DMS 273 (cell line): Measurements from ENCODE around the gene RNF151.
"Not testable (repeated sequence)": the region's sequence is repeated elsewhere in the genome, so short reads cannot be mapped to it uniquely, and the experiment has no call there.

ENCODE experiments used
- DNase-seq: peaks from one replicate; lab custom pipeline; 2025; ENCODE audit not compliant: unreplicated experiment; lab: John Stamatoyannopoulos, UW

The RNF151 gene, protein sequence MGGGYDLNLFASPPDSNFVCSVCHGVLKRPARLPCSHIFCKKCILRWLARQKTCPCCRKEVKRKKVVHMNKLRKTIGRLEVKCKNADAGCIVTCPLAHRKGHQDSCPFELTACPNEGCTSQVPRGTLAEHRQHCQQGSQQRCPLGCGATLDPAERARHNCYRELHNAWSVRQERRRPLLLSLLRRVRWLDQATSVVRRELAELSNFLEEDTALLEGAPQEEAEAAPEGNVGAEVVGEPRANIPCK

DNA sequence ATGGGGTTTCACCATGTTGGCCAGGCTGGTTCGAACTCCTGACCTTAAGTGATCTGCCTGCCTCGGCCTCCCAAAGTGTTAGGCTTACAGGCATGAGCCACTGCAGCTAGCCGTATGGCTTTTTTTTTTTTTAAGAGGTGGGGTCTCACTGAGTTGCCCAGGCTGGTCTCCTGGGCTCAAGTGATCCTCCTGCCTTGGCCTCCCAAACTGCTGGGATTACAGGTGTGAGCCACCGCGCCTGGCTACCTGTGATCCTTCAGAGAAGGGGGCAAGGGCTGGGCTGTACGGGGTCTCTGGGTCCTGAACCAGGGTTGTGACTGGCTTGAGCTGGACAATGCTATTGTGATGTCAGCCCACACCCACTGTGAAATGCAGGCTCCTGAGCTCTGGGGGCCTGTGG, at the start of gene RNF151:
TSS of gene RNF151 (plus strand) at position 397 of the 400 bp plus-strand sequence. CDS start 26 bp downstream, outside the sequence.
- no peak for DNase-seq

DNA sequence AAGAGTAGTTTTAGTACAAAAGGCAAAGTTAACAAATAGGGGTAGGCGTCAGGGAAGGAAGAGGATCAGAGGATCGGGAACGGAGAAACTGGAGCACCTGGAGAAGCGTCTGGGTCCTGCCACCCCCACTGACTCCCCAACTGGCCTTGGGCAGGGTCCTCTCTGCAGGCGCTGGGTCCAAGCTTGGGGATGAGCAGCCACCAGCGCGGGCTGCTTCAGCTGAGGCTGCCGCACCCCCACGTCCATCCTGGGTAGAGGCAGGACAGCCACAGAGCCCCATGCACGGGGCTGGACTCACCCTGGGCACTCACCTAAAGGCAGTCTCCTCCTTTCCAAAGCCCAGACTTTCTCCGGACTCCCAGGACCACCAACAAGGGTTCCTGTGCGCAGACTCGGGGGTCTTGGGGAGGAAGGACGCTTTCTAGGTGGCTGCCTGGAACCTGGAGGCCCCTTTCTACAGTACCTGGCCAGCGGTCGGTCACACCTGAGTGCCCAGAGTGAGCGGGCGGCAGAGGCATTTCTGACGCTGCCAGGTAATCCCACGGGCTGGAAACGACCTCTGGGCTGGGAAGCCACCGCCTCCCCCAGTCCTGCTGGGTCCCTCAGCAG, 49.5 kb upstream of the RNF151 start:
- DNase-seq, result no peak

DNA sequence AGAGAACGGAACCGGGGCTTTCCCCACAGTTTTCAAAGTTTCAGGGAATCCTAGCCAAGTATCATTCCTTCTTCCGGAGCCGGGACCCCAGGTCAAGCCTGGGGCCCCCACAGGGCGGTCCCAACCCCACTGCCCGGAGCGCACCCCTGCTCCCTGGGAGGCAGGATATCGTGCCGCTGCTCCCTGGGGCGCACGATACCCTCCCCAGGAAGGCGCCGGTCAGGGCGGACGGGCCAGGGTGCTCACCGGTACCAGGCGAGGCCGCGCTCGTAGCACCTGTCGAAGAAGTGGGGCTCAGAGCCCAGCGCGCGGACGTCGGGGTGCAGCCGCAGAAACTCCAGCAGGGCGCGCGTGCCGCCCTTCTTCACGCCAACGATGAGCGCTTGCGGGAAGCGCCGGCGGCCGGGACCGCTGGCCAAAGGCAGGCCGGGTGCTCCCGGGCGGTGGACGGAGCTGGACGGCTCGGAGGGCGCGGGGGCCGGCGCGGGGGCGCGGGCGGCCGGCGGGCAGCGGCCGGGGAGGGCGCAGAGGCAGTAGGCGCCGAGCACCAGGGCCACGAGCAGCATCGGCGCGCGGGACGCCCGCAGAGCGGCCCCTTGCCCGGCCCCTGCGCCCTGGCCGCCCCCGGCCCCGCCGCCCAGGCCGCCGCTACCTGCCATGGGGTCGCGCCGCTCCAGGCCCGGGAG, 48.8 kb upstream of the RNF151 start:
- DNase-seq, result no peak

DNA sequence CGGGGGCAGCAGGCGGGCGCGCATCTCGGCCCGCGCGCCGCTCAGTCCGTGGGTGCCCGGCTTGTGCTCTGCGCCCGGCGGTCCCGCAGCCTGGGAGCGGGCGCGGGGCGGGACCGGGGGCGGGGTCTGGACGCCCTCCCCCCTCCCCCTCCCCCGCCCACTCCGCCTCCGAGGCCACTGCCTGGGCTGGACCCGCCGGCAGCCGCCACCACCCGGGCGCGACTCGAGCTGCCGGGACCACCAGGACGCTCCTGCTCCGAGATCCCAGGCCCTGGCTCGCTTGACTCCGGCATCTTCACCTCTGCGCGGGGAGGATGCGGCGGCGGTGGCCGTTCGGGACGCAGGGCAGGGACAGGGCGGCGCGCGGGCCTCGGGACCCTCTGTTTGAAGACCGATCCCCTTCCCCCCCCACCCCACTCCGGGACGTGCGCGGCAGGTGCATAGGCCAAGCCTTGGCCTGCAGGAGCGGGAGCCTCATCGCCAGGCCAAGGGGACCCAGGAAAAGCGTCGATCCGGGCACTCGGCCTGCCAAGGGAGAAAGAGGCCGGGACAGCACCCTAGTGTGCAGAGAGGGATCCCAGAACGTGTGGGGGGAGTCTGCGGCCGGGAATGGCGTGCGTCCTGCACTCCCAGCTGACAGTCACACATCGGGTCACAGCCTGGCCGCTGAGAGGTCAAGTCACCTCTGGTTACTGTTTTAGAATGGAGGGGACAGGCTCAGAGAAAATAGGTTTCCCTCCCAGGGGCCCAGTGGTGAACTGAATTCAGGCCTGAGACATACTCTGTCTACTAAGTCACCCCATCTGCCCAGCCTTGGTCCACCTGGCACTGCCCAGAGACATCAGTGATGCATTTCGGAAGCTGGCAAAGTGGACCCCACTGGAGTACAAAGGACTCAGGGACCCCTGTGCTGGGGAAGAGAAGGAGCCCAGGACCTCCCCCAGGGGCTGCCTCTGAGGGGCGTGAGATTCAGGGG, 48.0 kb upstream of the RNF151 start, which contains the start of gene HS3ST6:
TSS of gene HS3ST6 (minus strand) at position 65 of the 976 bp plus-strand sequence. CDS start 92 bp downstream, outside the sequence.
- DNase-seq, result no peak

DNA sequence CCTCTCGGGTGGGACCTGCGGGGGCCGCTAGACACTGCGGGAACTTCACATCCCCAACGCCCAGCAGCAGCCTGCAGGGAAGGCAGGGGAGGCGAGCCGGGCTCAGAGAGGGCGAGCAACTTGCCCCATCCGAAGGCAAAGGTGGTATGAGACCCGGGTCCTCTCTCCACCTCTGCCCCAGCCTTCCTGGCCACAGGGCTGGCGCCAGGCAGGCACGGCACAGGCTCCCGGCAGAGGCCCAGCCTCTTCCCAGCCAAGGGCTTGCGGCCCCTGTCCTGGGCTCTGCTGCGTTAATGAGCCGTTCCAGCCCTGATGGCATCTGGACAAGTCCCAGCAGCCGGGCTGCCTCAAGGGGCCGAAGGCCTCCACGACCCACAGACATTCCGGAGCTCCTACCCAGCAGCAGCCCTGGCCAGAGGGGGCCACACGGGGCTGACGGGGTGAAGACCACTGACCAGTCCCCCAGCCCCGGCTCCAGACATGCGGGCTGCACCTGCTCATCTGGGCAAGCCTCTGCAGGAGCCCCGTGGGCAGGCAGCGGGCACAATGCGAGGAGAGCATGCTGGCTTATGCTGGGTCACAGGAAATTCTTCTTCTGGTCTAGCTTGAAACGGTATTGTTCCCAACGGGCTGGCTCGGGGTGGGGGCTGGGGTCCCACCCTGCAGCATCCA, 47.2 kb upstream of the RNF151 start:
- peak; percentile 67 for DNase-seq

DNA sequence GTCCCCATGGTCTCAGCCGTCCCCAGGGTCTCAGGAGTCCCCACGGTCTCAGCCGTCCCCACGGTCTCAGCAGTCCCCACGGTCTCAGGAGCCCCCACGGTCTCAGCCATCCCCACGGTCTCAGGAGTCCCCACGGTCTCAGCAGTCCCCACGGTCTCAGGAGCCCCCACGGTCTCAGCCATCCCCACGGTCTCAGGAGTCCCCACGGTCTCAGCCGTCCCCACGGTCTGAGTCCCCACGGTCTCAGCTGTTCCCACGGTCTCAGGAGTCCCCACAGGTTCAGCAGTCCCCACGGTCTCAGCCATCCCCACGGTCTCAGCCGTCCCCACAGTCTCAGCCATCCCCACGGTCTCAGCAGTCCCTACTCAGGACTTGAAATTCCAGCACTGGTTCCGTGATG, 46.5 kb upstream of the RNF151 start:
- not testable (repeated sequence) for DNase-seq

DNA sequence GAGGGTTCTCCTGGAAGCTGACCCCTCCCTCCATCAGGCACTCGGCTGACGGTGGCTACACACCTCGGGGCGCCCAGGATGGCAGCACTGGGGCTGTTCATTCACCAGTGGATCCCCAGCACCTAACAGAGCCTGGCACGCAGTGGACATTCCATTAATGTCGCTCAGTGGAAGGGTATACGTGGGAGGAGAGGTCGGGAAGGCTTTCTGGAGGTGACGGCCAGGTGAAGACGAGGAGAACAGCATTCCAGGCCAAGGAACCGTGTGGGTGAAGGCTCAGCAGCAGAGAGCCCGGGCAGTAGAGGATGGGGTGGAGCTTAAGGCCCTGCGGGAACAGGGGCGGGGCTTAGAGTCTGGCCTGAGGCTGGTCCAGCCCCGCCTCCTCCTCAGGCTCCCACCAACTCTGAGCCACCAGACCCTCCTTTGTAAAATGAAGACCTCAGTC, 45.9 kb upstream of the RNF151 start:
- peak; percentile 71 for DNase-seq

DNA sequence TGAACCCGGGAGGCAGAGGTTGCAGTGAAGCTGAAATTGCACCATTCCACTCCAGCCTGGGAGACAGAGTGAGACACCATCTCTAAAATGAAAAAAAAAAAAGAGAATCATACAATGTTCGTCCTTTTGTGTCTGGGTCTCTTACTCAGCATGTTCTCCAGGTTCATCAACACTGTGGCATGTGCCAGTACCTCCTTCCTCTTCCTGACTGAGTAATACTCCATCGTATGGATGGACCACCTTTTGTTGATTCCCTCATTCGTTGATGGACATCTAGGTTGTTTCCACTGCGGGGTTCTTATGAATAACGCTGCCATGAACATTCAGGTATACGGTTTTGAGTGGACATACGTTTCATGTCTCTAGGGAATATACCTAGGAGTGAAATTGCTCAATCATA, 44.3 kb upstream of the RNF151 start:
- no peak for DNase-seq

DNA sequence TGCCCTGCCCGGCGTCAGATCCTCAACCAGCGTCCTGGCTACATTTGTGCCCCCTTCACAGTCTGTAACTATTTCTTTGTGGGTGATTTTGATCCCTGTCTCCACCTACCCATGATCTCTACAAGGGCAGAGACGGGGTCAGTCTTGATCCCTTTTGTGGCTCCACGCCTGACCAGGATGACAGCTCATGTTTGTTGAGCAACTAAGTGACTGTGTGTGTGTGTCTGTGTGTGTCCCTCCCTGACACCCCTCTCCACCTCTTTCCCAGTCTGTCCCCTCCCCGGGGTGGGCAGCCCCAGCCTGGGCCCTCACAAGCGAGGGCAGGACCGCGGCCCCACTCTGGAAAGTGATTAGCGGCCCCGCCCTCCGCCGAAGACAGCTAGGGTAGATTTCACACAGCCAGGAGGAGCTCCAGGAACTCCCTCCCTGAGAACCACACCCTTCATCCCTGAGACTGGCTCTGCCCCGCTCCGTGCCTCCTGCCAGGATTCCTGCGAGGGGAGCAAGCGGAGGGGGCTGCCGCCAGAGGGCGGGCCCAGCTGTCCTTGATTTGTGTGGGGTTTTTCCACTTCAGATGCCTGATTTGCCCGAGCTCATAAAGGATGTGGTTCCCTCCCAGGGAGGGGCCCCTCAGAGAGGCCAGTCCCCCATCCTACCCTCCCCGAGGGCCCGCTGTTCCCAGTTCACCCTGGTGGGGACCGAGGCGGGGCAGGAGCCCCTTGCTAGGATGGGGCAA, 43.2 kb upstream of the RNF151 start:
- DNase-seq, result peak; percentile 92

DNA sequence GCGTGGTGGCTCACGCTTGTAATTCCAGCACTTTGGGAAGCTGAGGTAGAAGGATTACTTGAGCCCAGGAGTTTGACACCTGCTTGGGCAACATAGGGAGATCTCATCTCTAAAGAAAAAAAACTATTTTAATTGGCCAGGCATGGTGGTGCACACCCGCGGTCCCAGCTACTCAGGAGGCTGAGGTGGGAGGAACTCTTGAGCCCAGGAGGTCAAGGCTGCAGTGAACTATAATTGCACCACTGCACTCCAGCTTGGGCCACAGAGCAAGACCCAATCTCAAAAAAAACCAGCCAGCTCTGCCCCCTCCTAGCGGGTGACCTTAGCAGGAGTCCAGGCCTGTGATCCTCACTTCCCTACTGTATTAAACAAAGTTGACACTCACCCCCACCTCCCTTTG, 42.6 kb upstream of the RNF151 start:
- no peak for DNase-seq

DNA sequence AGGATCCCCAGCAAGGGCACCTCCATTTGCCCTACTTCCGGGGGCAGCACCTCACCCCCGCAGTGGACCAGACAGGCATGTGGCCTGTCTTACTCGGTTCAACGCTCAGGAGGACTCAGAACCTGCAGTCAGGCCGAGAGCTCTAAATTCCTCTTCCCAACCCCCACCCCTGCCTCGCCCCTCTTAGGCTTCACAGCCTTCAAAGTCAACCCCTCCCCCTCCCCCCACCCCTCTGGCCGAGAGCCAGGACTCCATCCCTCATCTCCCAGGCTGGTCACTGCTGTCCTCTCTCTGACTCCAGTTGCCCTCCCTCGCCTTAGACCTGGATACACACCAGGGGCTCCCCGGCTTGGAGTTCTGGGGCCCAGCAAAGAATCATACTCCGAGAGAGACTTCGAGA, 40.4 kb upstream of the RNF151 start:
- DNase-seq, result no peak

DNA sequence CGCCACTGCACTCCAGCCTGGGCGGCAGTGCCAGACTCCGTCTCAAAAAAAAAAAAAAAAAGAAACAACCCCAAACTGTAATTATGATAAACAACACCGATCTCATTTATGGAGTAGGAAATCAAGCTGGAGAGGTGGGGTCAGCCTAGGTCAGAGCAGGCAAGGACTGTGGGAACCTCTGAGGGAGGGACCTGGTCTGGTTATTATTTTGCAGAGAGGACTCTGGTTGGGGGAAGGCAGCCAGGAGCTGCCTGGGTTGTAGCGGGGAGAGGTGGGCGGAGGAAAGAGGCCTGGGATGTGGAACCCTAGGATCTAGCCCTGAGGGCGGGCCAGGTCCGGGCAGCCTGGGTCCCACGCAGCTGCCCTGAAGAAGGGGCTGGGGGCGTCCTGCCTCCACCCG, 37.6 kb upstream of the RNF151 start:
- DNase-seq, result peak; percentile 56

DNA sequence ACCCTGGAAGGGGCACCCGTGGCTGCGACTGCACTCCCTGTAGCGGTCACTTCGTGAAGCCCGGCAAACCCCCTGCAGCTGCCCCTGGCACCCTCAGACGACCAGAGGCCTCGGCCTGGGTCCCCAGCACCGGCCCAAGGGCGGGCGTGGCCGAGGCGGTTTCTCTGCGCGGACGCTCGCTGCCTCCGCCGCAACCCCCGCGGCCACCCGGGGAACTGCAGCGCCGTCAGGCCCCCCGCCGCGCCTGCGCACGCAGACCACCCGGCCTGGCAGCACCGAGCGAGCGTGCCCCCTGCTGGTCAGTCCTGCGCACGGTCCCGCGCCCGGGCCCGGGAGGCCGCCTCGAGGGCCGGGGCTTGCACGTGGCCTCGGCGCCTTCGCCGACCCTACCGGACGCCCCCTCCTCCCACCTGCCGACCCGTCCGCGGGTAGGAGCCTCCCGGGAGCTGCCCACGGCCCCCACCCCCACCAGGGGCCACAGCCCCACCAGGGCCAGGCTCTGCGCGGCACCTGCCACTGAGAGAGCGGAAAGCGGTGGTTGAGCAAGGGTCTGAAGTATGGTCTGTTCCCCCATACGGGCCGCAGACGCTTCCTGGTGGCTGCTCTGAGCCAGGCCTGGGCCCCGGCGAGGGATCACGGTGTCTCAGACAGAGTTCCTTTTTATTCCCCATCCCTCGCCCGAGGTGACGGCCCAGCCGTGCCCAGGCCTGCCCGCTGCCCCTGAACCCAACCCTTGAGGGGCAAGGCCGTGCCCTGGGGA, 36.9 kb upstream of the RNF151 start:
- peak; percentile 95 for DNase-seq

DNA sequence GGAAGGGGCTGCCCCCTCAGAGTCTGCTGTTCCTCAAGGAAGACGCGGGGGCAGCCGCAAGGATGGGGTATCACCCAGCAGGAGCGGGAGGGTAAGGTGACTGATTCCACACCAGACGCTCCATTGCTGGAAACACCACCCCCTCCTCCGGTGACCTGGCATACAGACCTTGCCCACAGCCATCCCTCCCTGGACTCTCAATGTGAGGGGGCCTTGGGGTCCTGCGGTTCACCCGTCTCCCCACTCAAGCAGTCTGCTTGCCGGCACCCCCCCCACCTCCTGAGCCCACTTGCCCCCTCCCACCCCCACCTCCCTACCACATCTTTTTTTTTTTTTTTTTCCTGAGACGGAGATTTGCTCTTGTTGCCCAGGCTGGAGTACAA, 36.3 kb upstream of the RNF151 start:
- no peak for DNase-seq

DNA sequence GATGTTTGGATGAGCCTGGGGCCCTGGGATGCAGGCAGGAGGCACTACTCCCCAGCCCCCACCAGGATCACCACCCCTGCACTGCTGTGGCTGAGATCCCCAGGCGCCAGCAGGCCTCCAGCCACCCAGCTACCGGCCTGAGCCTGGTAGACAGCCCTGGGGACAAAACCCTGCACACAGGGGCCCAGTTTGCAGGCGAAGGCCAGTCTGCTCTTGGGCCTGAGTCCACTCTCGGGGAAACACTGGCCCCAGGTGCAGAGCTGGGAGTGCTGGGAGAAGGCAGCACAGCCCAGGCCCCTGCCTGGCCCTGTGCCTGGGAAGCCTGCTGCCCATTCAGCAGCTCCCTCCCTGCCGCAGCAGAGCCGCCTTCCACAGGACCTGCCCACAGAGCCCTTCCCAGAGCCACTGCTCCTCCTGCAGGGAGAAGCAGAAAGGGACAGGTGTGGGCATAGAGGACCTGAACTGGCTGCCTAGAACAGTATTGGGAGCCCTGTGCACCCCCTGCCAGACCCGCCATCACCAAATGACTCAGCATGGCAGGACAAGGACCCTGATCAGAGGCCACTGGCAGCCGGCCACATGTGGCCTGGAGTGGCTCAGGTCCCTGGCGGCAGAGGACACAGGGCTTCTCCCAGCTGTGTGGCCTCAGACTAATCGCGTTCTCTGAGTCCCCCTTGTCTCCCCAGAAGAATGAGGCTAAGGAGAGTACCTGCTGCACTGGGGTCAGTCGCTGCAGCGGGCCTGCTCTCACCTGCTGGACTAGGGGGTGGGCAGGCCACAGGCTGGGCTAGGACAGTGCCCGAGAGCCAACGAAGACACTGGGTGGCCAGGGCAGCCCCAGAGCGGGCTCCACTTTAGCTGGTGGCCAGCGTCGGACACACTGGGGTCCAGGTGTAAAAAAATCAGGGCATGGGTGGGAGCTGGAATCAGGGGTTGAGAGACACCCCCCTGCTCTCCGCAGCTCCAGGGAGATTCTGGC, 34.3 kb upstream of the RNF151 start:
- DNase-seq, result peak; percentile 80

DNA sequence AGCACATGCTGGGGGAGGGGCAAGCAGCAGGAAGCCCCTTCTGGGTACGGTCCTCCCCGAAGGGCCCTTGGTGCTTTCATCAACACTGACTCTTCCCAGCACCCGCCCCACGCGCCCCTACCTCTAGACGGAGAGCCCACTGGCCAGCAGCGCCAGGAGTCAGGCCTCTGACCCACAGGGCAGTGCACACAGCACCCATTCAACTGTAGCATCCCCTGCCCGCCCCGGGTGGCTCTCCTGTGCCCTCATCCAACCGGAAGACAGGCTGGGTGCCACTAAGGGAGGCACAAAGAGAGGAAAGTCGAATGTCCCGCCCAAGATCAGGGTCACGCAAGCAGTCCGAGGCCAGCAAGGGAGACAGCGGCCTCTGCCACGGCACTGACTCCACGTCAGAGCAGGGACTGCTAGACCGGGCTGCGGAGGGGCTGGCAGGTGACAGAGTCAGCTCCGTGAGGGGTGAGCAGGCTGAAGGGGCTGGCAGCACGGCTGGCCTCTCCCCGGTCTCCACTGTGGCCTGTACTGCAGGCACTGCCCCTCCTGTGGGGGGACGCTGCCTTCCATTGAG, 33.5 kb upstream of the RNF151 start:
- DNase-seq, result no peak

DNA sequence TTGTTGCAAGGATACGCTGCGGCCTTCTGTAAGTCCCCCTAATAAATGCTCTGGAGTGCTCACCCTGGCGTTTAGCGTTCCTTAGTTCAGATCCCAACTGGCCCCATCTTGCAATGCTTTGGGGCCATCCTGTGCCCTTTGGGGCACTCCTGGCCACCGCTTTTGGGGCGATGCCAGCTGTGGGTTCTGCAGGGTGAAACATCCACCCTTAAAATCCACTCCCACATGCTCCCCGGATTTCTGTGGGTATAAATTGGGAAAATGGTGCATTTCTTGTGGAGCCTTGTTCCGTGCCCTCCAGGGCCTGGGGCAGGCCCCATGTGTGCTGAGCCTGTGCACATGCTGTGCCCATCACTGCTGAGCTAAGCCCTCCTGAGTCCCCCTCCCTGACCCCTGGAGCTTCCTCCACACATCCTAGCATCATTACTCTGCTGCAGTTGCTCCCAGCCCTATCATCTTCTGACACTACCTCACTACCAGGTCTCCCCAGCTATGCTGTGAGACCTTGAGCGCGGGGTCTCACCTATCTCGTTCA, 29.6 kb upstream of the RNF151 start:
- no peak for DNase-seq
